WI38 (cell line): ENCODE results near the gene HOXA13.
A peak's percentile ranks its signal among the peaks of the same experiment; 100 is the strongest.

Experiments
- H3K4me3 ChIP-seq: 2 replicates; pipeline ENCODE4 v1.5.1; 2011; ENCODE audit warnings: low read depth, mild to moderate bottlenecking, control low read depth, low read length
- CTCF ChIP-seq: IDR thresholded peaks from 2 replicates; pipeline ENCODE4 v1.5.1; 2012; ENCODE audit warnings: low read depth, mild to moderate bottlenecking, control low read depth, low read length

Gene HOXA13

DNA sequence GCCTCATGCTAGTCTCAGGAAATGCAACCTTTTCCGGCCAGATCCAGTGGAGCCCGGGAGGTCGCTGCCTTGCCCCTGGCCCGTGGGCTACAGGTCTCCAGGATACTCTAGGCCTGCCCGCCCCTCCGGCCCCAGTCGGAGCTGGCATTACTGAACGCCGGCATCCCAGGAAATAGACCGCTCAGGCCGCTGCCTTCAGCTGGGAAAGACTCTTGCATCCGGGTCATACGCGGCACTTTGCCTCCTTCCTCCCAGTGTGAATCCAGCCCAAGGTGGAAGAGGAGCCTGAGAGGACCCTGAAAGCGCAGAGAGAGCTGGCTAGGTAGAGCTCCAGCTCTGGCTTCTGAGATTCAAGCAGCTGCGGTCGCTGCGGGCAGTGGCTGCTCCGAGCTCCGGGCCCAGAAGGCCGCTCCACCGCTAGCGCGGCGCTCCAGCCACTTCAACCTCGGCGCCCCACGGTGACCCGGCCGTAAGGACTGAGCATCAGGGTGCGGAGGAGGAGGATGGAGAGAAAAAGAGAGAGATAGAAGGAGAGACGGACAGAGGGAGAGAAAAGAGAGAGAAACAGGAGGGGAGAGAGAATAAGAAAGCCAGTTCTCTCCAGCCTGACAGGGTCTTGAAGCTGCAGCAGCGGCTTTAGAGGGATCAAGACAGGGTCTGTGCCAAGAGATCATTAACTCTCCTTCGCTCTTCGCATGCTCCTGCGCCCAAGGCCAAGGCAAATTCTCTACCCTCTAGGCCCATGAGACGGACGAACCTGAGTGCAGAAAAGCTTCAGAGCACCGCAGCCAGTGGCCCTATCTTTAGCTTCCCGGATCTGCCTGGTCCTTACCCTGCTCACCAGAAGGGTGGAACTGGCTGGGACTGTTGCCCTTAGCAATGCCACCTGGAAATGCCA lies 24.0 kb downstream of the HOXA13 start:
- no peak overlapping the region for H3K4me3 ChIP-seq
- TF ChIP-seq CTCF = no peak

GRCh38 chr7:27174874-27175625 lies 24.8 kb downstream of the HOXA13 start:
- TF ChIP-seq CTCF = no peak
- no peak overlapping the region for H3K4me3 ChIP-seq

GRCh38 chr7:27173956-27174873 lies 25.7 kb downstream of the HOXA13 start, which contains the start of gene HOXA10:
TSS of gene HOXA10 (minus strand) at chr7:27174320. CDS start at chr7:27174306, 14 bp downstream.
- TF ChIP-seq CTCF = no peak

GRCh38 chr7:27173511-27173955 lies 26.4 kb downstream of the HOXA13 start:
- H3K4me3 ChIP-seq = peak overlapping the region; percentile 42
- TF ChIP-seq CTCF = no peak

More at GRCh38 chr7:27173956-27174873, 25.7 kb downstream of the HOXA13 start, which contains the start of gene HOXA10:
- H3K4me3 ChIP-seq = peak within 1 kb of the TSS; percentile 42

GRCh38 chr7:27172823-27173510 lies 26.9 kb downstream of the HOXA13 start:
- H3K4me3 ChIP-seq = peak overlapping the region; percentile 42

More at GRCh38 chr7:27172823-27173510, 26.9 kb downstream of the HOXA13 start:
- no peak for TF ChIP-seq CTCF
